Measurements from ENCODE around the gene ADAMTS6. TPM values are rescaled to one million over a fixed set of nuclear protein-coding genes. Genes with fewer than 3 reads are reported as not detected.

Gene ADAMTS6
- 10 to 100 TPM in 1 of 4 donors, 1 to 10 TPM in 3; 2.9 to 16.5 (median 7.3) TPM for total RNA-seq

GRCh38 chr5:65481635-65482295 is at the start of gene ADAMTS6:
Gene ADAMTS6 (minus strand): TSS chr5:65481920. CDS start chr5:65473673, 8,247 bp downstream.
- peak; percentile 92 to 95 for DNase-seq (ENCODE audit: low spot score in 2 of 2)
- Histone ChIP-seq H3K4me1 (peaks cover 0 to 17% (median 5%) of the 10 kb centered on the region in 4 donors), H3K9me3 (no peaks in the 10 kb centered on the region), H3K36me3 (no peaks in the 10 kb centered on the region), H3K27ac (peak within 1 kb of the TSS; percentile 70 to 94 (median 90)), H3K27me3 (no peaks in the 10 kb centered on the region), H3K4me3 (peak within 1 kb of the TSS; percentile 44 to 59 (median 49))
- WGBS, 2 donors: 0% methylated on average over 12 of the region's 12 CpGs
- peak; percentile 62 to 94 for TF ChIP-seq EP300 (IDR thresholded peaks at IDR 0.05)
- TF ChIP-seq CTCF (IDR thresholded peaks at IDR 0.05): peak in 1 of 5 experiments; percentile 18
- peak in 1 of 2 donors; percentile 67 for TF ChIP-seq POLR2A (IDR thresholded peaks at IDR 0.05)

DNA sequence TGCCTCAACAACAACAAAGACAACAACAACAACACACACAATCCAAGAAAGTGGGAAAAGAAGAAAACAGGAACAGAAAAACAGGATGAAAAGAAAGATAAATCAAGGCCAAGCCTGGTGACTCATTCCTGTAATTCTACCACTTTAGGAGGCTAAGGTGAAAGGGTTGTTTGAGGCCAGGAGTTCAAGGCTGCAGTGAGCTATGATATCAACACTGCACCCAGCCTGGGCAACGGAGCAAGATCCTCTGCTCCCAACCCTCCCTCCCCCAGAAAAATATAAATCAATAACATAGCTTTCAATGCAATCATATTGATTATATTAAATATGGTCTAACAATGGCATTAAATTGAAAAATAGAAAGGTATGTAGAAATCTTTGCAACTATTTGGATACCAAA is 49.2 kb upstream of the ADAMTS6 start:
- Histone ChIP-seq H3K27ac (no peak overlapping the region), H3K4me1 (no peaks in the 10 kb centered on the region), H3K36me3 (no peaks in the 10 kb centered on the region), H3K27me3 (no peaks in the 10 kb centered on the region), H3K9me3 (no peaks in the 10 kb centered on the region), H3K4me3 (no peak overlapping the region)
- DNase-seq (ENCODE audit: low spot score in 2 of 2): no peak
- TF ChIP-seq EP300 (IDR thresholded peaks at IDR 0.05) (no peak), CTCF (IDR thresholded peaks at IDR 0.05) (no peak), POLR2A (IDR thresholded peaks at IDR 0.05) (no peak)
- WGBS, 2 donors: 80 to 100% methylated on average over 1 of the region's 1 CpG

GRCh38 chr5:65525726-65526125 is 44.0 kb upstream of the ADAMTS6 start:
- no peaks in the 10 kb centered on the region for H3K27me3 ChIP-seq
- H3K4me1 ChIP-seq: no peaks in the 10 kb centered on the region
- H3K27ac ChIP-seq: no peak overlapping the region
- no peak overlapping the region for H3K4me3 ChIP-seq
- no peaks in the 10 kb centered on the region for H3K36me3 ChIP-seq
- TF ChIP-seq CTCF (IDR thresholded peaks at IDR 0.05): no peak
- no peak for TF ChIP-seq EP300 (IDR thresholded peaks at IDR 0.05)
- no peak for TF ChIP-seq POLR2A (IDR thresholded peaks at IDR 0.05)
- H3K9me3 ChIP-seq: no peaks in the 10 kb centered on the region
- DNase-seq (ENCODE audit: low spot score in 2 of 2): no peak
- WGBS, 2 donors: 44 to 45% methylated on average over 3 of the region's 3 CpGs

GRCh38 chr5:65512170-65512937 is 30.6 kb upstream of the ADAMTS6 start:
- H3K4me3 ChIP-seq: no peak overlapping the region
- H3K27ac ChIP-seq: no peak overlapping the region
- no peaks in the 10 kb centered on the region for H3K27me3 ChIP-seq
- no peaks in the 10 kb centered on the region for H3K4me1 ChIP-seq
- DNase-seq (ENCODE audit: low spot score in 2 of 2): no peak
- TF ChIP-seq POLR2A (IDR thresholded peaks at IDR 0.05) (no peak), EP300 (IDR thresholded peaks at IDR 0.05) (no peak), CTCF (IDR thresholded peaks at IDR 0.05) (no peak)
- no peaks in the 10 kb centered on the region for H3K9me3 ChIP-seq
- H3K36me3 ChIP-seq: no peaks in the 10 kb centered on the region
- 85 to 88% methylated on average over 6 of the region's 6 CpGs for WGBS, 2 donors

DNA sequence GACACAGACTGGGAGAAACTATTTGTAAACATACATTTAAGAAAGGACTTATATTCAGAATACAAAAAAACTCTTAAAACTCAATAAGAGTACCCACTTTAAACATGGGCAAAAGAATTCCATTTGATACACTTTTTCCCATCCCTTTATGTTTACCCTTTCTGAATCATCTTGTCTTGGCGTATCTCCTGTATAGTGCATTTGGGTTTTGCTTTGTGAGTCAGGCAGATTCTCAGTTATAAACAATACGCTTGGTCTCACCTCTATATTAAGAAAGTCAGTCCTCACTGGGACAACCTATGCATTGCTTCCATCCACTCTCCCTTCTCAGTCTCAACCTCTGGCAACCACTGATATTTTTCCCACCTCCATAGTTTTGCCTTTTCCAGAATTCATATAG is 27.3 kb upstream of the ADAMTS6 start:
- TF ChIP-seq POLR2A (IDR thresholded peaks at IDR 0.05) (no peak), CTCF (IDR thresholded peaks at IDR 0.05) (no peak), EP300 (IDR thresholded peaks at IDR 0.05) (no peak)
- no peak for DNase-seq (ENCODE audit: low spot score in 2 of 2)
- Histone ChIP-seq H3K36me3 (no peaks in the 10 kb centered on the region), H3K9me3 (no peaks in the 10 kb centered on the region), H3K4me1 (no peaks in the 10 kb centered on the region), H3K27me3 (no peaks in the 10 kb centered on the region), H3K27ac (no peak overlapping the region), H3K4me3 (no peak overlapping the region)
- WGBS, 2 donors: 95 to 100% methylated on average over 2 of the region's 2 CpGs

Data from tibial nerve (tissue), 4 donors.